Measurements from ENCODE around the gene FAM171A1. TPM values are rescaled to one million over a fixed set of nuclear protein-coding genes. Genes with fewer than 3 reads are reported as not detected.

The FAM171A1 gene
- total and polyA plus RNA-seq, 2 of the 13 experiments (the other 11 are each of a cell fraction or from before 2014, with no cell fraction given), result 21.5 to 34.7 TPM

DNA sequence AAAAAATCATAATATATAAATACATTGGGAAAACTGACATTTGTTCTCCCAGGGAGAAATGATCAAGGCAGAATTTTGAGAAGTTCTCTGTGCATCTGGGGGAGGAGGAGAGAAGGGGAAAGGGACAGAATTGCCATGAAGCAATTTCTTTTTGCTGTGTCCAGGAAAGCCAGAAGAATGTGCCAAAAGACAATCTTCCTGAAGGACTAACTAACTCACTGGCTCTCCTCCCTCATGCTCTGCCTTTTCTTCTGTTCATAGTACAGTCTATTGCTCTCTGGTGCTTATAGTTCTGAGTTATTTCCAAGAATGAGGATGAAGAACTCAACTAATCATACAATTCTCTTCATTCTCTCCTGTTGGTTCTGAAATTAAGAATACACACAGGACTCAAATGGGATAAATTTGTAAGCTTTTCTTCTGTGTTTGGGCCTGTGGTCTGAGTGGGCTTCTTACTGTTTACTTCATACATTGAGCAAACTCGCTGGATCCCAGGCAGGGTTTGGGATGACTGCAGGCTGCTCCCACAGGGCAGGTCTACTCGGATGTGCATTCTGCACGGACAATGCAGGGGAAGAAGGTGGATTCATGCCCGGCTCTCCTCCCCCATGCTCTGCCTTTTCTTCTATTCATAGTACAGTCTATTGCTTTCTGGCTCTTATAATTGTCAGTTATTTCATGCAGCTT lies 22.2 kb upstream of the FAM171A1 start:
- Histone ChIP-seq H3K4me1 (ENCODE audit: insufficient read depth, low read length) (no peaks in the 10 kb centered on the region), H3K4me3 (replicated peaks in 1 of 3; ENCODE audit: insufficient read depth in 1 of 3, low read depth in 2 of 3, low read length in 3 of 3) (no peak overlapping the region), H3K9me3 (ENCODE audit: low read length) (no peaks in the 10 kb centered on the region), H3K27ac (ENCODE audit: extremely low read length, insufficient read depth, low read length) (no peak overlapping the region), H4K20me1 (ENCODE audit: insufficient read depth, low read length) (no peaks in the 10 kb centered on the region), H3K36me3 (replicated peaks in 1 of 2; ENCODE audit: control insufficient read depth in 1 of 2, insufficient read depth in 2 of 2, low read length in 2 of 2) (no peaks in the 10 kb centered on the region), H3K27me3 (ENCODE audit: control insufficient read depth in 1 of 2, insufficient read depth in 2 of 2, low read length in 2 of 2) (peaks cover 0 to 6% of the 10 kb centered on the region in 2 experiments; a peak in 1 of 5 replicates), H3K79me2 (ENCODE audit: insufficient read depth, low read length) (no peaks in the 10 kb centered on the region), H3K9ac (ENCODE audit: insufficient read depth, low read depth, low read length) (no peak overlapping the region), H3K4me2 (ENCODE audit: low read depth, low read length) (no peak overlapping the region), H2AFZ (ENCODE audit: low read length) (no peak overlapping the region)
- intact Hi-C loops (cut with micrococcal nuclease; ENCODE audit: unreplicated experiment) (no loop called here), in situ Hi-C loops (cut with HindIII; ENCODE audit: extremely low pct_ligation_motif_present, low pct_unique_long_range_greater_than_20kb) (no loop called here)
- ChIA-PET CTCF (ENCODE audit: low intra/inter-chr PET ratio, low total read pairs) (no interaction called here), POLR2A (no interaction called here)
- BruUV-seq (replicated peaks), result no TSS peak
- 0% methylated on average over 4 of the region's 4 CpGs for WGBS (ENCODE audit: low lambda C conversion rate)
- ATAC-seq (no peak), FAIRE-seq (no peak), DNase-seq (ENCODE audit: low spot score) (no peak)
- TF ChIP-seq DMAP1 (CRISPR knock-in tag; IDR thresholded peaks at IDR 0.05), result no peak
- no peak for TF ChIP-seq ARID4A (CRISPR knock-in tag; IDR thresholded peaks at IDR 0.05; ENCODE audit: borderline replicate concordance)
- no peak for TF ChIP-seq DNMT1 (CRISPR knock-in tag; IDR thresholded peaks at IDR 0.05)
- TF ChIP-seq, protein P1, sequence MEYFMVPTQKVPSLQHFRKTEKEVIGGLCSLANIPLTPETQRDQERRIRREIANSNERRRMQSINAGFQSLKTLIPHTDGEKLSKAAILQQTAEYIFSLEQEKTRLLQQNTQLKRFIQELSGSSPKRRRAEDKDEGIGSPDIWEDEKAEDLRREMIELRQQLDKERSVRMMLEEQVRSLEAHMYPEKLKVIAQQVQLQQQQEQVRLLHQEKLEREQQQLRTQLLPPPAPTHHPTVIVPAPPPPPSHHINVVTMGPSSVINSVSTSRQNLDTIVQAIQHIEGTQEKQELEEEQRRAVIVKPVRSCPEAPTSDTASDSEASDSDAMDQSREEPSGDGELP (IDR thresholded peaks at IDR 0.05; ENCODE audit: borderline replicate concordance, low read depth), result no peak
- no peak for TF ChIP-seq CCDC6 (CRISPR knock-in tag; IDR thresholded peaks at IDR 0.05)
- TF ChIP-seq SRSF1 (optimal IDR thresholded peaks at IDR 0.05; ENCODE audit: low read depth, low read length), result no peak
- TF ChIP-seq, protein P2, sequence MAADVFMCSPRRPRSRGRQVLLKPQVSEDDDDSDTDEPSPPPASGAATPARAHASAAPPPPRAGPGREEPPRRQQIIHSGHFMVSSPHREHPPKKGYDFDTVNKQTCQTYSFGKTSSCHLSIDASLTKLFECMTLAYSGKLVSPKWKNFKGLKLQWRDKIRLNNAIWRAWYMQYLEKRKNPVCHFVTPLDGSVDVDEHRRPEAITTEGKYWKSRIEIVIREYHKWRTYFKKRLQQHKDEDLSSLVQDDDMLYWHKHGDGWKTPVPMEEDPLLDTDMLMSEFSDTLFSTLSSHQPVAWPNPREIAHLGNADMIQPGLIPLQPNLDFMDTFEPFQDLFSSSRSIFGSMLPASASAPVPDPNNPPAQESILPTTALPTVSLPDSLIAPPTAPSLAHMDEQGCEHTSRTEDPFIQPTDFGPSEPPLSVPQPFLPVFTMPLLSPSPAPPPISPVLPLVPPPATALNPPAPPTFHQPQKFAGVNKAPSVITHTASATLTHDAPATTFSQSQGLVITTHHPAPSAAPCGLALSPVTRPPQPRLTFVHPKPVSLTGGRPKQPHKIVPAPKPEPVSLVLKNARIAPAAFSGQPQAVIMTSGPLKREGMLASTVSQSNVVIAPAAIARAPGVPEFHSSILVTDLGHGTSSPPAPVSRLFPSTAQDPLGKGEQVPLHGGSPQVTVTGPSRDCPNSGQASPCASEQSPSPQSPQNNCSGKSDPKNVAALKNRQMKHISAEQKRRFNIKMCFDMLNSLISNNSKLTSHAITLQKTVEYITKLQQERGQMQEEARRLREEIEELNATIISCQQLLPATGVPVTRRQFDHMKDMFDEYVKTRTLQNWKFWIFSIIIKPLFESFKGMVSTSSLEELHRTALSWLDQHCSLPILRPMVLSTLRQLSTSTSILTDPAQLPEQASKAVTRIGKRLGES (CRISPR knock-in tag; IDR thresholded peaks at IDR 0.05; ENCODE audit: borderline replicate concordance), result no peak
- TF ChIP-seq TBX3 (IDR thresholded peaks at IDR 0.05; ENCODE audit: borderline replicate concordance), result no peak
- TF ChIP-seq, protein P3, sequence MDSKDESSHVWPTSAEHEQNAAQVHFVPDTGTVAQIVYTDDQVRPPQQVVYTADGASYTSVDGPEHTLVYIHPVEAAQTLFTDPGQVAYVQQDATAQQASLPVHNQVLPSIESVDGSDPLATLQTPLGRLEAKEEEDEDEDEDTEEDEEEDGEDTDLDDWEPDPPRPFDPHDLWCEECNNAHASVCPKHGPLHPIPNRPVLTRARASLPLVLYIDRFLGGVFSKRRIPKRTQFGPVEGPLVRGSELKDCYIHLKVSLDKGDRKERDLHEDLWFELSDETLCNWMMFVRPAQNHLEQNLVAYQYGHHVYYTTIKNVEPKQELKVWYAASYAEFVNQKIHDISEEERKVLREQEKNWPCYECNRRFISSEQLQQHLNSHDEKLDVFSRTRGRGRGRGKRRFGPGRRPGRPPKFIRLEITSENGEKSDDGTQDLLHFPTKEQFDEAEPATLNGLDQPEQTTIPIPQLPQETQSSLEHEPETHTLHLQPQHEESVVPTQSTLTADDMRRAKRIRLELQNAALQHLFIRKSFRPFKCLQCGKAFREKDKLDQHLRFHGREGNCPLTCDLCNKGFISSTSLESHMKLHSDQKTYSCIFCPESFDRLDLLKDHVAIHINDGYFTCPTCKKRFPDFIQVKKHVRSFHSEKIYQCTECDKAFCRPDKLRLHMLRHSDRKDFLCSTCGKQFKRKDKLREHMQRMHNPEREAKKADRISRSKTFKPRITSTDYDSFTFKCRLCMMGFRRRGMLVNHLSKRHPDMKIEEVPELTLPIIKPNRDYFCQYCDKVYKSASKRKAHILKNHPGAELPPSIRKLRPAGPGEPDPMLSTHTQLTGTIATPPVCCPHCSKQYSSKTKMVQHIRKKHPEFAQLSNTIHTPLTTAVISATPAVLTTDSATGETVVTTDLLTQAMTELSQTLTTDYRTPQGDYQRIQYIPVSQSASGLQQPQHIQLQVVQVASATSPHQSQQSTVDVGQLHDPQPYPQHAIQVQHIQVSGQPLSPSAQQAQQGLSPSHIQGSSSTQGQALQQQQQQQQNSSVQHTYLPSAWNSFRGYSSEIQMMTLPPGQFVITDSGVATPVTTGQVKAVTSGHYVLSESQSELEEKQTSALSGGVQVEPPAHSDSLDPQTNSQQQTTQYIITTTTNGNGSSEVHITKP (CRISPR knock-in tag; IDR thresholded peaks at IDR 0.05; ENCODE audit: low read depth), result no peak
- no peak for TF ChIP-seq CENPT (CRISPR knock-in tag; IDR thresholded peaks at IDR 0.05; ENCODE audit: low read depth)
- no peak for TF ChIP-seq ZNF331 (CRISPR knock-in tag; IDR thresholded peaks at IDR 0.05)
